GM21825 (cell line): ENCODE results near the gene C10orf88.

Source experiments
- ATAC-seq: cut with Tn5 transposase; IDR thresholded peaks from one replicate; pipeline ENCODE4 v1.9.1; 2021; ENCODE audit warnings: mild to moderate bottlenecking, moderate library complexity; ENCODE audit not compliant: unreplicated experiment

Gene C10orf88, protein sequence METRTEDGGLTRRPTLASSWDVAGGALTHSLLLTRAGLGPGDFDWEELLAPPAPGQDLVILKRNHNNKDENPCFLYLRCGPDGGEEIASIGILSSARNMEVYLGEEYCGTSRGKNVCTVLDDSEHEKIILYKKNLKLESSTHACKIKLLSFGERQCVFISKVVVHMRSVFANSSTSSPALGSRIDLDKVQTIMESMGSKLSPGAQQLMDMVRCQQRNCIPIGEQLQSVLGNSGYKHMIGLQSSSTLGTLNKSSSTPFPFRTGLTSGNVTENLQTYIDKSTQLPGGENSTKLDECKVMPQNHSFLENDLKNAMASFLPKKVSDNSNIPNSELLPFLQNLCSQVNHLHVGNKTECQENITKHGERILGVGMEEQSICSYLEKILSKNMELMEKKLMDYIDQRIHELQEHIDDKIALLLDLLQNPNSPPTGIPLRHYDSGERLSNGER

DNA sequence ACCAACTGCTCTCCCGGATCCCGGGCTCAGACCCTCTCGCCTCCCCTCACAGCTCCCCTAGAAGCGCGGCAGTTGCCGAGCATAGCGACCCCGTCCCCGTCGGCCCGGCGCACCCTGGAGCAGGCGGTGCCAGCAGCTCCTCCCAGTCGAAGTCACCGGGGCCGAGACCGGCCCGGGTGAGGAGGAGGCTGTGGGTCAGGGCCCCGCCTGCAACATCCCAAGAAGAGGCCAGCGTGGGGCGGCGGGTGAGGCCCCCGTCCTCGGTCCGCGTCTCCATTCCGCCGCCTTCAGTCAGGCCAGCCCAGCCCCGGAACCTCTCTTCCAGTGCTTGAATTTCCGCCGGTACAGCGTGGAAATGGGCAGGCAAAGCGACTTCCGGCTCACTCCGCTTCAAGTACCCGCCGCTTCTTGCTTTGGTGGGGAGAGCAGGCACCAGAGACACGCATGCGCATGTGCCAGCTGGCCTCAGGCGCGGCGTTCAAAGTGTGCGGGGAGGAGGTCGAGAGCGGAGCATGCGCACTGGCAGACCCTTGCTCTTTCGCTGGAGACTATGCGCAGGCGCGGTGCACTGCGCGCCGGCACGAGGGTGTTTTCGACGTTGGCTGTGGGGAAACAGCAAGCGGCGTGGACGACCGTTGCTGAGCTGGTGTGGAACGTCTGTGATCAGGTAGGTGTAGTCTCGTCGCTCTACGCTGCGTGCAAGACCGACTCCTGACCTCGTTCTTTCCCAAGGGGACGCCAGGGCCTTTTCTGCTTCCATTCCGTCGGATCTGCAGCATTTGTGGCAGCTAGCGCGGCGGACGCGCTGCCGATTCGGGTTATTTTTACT, at the start of gene C10orf88:
Gene C10orf88 (minus strand): TSS at position 326 of the 829 bp plus-strand sequence. CDS start 49 bp downstream, at position 277.
- peak; percentile 97 for ATAC-seq

- ATAC-seq = no peak
Observed at GRCh38 chr10:123001370-123001769, 47.3 kb upstream of the C10orf88 start.

DNA sequence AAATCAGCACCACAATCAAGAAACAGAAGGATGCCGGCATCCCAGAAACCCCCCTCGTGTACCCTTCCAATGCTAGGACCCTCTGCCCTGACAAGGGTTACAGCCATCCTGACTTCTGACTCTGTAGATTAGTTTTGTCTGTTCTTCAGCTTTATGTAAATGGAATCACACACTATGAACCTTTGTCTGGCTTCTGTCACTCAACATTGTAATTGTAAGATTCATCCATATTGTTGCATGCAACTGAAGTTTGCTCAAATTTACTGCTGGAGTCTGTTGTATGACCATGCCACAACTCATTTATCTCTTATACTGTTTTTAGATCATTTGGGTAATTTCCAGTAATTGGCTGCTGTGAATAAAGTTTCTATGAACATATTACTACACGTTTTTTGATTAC, 46.1 kb upstream of the C10orf88 start:
- ATAC-seq = no peak

DNA sequence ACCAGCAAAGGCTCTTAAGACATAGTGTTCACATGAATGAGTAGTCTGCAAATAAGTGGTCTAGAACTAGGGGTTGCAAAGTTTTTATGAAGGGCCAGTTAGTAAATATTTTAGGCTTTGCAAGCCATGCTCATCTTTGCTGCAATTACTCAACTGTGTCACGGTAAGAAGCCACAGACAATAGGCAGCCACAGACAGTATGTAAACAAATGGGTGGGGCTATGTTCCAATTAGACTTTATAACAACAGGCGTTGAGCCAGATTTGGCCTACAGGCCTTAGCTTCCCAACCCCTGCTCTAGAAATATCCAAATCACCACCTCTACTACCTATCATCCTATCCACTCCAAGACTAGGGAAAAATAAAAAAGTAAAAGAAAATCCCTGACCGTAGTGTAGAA, 45.3 kb upstream of the C10orf88 start:
- ATAC-seq = no peak

- ATAC-seq = no peak
Observed at GRCh38 chr10:122998934-122999333, 44.9 kb upstream of the C10orf88 start.

- no peak for ATAC-seq
Observed at GRCh38 chr10:122998360-122998917, 44.4 kb upstream of the C10orf88 start.

DNA sequence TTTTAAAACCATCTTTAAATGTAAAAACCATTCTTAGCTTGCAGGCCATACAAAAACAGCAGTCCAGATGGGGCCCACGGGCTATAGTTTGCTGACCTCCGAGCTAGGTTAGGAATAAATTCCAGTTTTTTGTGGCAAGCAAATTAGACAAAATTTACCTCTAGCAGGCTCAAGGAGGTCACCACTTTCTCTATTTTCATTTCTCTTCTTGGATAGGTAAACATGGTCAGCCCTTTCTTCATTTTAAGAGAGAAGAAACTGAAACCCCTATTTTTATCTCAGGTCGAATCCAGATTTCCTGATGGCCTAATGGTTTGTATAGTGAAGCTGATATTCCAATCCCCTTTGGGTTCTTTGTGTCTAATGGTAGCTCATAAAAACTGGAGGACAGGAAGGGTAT, 43.8 kb upstream of the C10orf88 start:
- ATAC-seq = no peak

DNA sequence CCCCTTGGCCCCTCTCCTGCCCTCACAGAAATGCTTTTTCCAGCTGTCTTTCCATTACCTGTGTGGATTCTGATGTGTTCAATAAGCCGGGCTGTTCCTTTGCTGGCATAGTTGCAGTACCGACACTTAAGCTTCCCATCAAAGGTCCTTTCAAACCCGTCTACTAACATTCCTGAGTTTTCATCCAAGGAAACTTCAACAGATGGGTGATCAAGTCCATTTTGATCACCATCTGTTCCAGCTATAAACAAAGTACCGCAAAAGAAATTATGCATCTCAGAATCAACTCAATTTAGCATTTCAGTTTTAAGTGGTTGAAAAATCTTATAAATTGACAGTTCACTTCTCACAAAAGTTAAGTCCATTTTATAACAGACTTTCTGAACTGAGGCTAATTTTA, 41.9 kb upstream of the C10orf88 start:
- ATAC-seq = no peak

GRCh38 chr10:122993797-122994336, 39.8 kb upstream of the C10orf88 start:
- no peak for ATAC-seq

DNA sequence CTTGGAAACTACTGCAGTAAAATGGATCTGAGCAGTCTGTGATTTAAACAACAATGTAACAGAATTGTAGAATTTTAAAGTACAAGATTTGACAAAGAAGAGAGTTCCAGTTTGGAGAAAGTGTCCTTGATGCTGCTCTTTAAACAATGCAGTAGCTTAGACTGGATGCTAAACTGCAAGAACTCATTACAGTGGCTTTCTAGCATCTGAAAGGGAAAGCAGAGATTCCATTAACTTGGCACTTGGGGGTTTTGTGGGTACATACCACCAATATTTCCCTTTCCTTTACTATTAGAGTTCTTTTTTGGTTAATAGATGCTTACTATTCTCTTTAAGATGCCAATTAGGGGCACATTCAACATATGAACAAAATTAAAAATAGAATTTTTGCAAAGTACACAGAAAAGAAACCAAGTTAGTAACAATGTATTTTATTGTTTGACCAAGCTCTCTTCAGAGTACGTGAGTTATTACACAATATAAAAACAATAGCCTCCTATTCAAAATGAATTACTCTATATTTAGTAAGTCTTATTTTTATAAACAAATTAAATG, 38.1 kb upstream of the C10orf88 start:
- no peak for ATAC-seq

GRCh38 chr10:122990278-122990677, 36.3 kb upstream of the C10orf88 start:
- no peak for ATAC-seq

GRCh38 chr10:122988501-122988900, 34.5 kb upstream of the C10orf88 start:
- ATAC-seq = no peak

DNA sequence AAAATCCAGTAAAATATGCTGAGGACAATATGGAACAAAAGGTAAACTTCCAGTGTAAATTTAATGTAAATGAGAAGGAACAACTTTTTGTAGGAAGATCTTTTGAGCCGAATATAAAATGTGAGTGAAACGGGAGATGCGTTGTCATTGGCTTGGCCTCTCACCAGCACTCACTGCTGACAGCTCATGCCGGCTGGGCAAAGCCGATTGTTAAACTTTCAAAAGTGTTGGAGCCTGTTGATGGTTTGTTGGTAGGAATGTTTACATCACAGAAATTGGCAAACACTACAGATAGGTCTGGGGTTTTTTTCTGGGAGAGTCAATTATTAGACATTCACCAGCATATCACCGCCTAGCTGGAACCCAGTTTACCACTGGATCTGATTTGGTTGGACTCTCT, 32.3 kb upstream of the C10orf88 start:
- ATAC-seq = no peak

- no peak for ATAC-seq
Observed at GRCh38 chr10:122984708-122985107, 30.7 kb upstream of the C10orf88 start.

- no peak for ATAC-seq
Observed at GRCh38 chr10:122983898-122984297, 29.9 kb upstream of the C10orf88 start.

- no peak for ATAC-seq
Observed at GRCh38 chr10:122981066-122981464, 27.0 kb upstream of the C10orf88 start.

- ATAC-seq = peak; percentile 95
Observed at GRCh38 chr10:122980209-122981065, 26.4 kb upstream of the C10orf88 start, which contains the start of gene PSTK. Gene PSTK, plus strand, starts transcription at chr10:122980401. Its CDS starts 79 bp downstream, at chr10:122980480.

DNA sequence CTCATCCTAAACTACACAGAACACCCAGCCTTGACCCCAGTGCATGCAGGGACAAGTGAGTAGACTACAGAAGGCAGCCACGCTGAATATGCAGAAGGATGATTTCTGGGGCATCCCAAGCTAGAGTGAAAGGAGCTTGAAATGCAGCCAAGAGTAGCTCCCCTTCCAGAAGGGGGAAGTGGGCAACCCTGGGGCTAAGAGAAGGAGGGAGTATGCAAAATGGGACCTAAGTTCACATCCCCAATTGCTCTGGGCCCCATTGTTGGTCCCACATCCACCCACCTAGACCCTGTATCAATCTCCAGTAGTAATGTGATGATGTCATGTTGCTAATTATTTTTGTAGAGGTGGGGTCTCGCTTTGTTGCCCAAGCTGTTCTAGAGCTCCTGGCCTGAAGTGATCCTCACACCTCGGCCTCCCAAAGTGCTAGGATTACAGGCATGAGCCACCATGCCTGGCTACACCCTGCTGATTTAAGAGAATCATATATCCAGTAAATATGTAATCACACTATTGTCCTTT, 20.6 kb upstream of the C10orf88 start:
- no peak for ATAC-seq

- no peak for ATAC-seq
Observed at GRCh38 chr10:122974023-122974422, 20.0 kb upstream of the C10orf88 start.

GRCh38 chr10:122968698-122969097, 14.7 kb upstream of the C10orf88 start:
- ATAC-seq = no peak
